Brain microvascular endothelial cell (primary cell): ENCODE results near the gene PACSIN3.

Experiments used
- DNase-seq: peaks from one replicate; pipeline ENCODE4 v3.0.0-alpha.2; 2020
- H3K27ac ChIP-seq: fragments of 250-450 bp; sonication (Bioruptor Pico); 2 replicates; pipeline ENCODE4 v1.5.1; 2020; ENCODE audit warnings: mild to moderate bottlenecking, moderate library complexity
- H3K27me3 ChIP-seq: fragments of 250-450 bp; sonication (Bioruptor Pico); replicated peaks from 2 replicates; pipeline ENCODE4 v1.5.1; 2020; ENCODE audit warnings: mild to moderate bottlenecking
- H3K36me3 ChIP-seq: fragments of 250-450 bp; sonication (Bioruptor Pico); replicated peaks from 2 replicates; pipeline ENCODE4 v1.5.1; 2020; ENCODE audit warnings: mild to moderate bottlenecking
- H3K4me3 ChIP-seq: 2 replicates; pipeline ENCODE4 v1.5.1; 2011; ENCODE audit warnings: low read depth, mild to moderate bottlenecking, control low read depth, low read length, moderate library complexity
- in situ Hi-C: cut with HindIII; loops from 2 replicates; pipeline ENCODE4 v1.10.0; 2017; ENCODE audit warnings: low sequenced_read_pairs, low pct_ligation_motif_present
- TF ChIP-seq, protein P1 (sequence below): IDR thresholded peaks from 2 replicates; pipeline ENCODE4 v1.5.1; 2011; ENCODE audit warnings: low read depth, mild to moderate bottlenecking, moderate library complexity, low read length, control low read depth, inconsistent platforms; ENCODE audit errors: missing control alignments

The PACSIN3 gene

DNA sequence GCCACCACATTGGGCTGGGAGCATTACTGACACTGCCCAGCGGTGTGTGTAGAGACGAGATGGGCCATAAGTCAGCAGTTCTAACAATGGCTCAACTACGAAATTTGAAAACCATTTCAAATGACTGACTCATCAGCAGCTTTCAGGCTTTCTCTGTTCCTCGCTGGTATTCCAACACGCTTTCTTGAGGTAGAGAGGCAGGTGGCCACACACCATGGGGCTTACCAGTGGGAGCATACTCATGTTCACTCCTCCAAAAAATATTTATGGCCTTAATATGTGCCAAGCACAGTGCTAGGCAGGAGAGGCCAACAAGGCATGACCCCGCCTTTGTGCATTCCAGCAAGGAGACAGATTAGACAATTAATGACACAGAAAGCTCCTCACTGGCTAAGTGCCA is 29.9 kb downstream of the PACSIN3 start:
- TF ChIP-seq, protein P1, sequence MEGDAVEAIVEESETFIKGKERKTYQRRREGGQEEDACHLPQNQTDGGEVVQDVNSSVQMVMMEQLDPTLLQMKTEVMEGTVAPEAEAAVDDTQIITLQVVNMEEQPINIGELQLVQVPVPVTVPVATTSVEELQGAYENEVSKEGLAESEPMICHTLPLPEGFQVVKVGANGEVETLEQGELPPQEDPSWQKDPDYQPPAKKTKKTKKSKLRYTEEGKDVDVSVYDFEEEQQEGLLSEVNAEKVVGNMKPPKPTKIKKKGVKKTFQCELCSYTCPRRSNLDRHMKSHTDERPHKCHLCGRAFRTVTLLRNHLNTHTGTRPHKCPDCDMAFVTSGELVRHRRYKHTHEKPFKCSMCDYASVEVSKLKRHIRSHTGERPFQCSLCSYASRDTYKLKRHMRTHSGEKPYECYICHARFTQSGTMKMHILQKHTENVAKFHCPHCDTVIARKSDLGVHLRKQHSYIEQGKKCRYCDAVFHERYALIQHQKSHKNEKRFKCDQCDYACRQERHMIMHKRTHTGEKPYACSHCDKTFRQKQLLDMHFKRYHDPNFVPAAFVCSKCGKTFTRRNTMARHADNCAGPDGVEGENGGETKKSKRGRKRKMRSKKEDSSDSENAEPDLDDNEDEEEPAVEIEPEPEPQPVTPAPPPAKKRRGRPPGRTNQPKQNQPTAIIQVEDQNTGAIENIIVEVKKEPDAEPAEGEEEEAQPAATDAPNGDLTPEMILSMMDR, result no peak
- no peak for DNase-seq
- no peak overlapping the region for H3K27ac ChIP-seq
- in situ Hi-C loops, result no loop called here
- H3K36me3 ChIP-seq, result peaks cover 2% of the 10 kb centered on the region
- no peak overlapping the region for H3K4me3 ChIP-seq
- H3K27me3 ChIP-seq, result no peaks in the 10 kb centered on the region

DNA sequence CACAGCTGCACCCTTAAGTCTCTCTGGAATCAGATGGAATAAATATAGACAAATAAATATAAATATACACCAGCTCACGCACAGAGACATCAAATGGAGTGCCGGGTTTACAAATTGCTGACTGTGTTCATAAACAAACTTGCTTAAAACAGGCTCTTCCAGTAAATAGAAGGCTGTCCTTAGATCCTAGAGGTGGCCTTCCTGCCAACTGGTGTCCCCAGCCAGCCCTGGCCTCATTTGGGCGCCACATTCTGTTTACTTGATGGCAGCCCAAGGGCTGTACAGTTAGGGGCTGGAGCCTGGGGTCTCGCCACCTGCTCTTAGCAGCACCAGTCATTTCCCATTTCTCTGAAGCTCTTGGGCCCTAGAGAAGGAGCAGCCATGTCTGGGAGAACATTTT is 30.4 kb downstream of the PACSIN3 start:
- no peaks in the 10 kb centered on the region for H3K36me3 ChIP-seq
- DNase-seq, result no peak
- H3K4me3 ChIP-seq, result no peak overlapping the region
- in situ Hi-C loops, result no loop called here
- H3K27ac ChIP-seq, result no peak overlapping the region
- no peaks in the 10 kb centered on the region for H3K27me3 ChIP-seq
- TF ChIP-seq, protein P1, result no peak

DNA sequence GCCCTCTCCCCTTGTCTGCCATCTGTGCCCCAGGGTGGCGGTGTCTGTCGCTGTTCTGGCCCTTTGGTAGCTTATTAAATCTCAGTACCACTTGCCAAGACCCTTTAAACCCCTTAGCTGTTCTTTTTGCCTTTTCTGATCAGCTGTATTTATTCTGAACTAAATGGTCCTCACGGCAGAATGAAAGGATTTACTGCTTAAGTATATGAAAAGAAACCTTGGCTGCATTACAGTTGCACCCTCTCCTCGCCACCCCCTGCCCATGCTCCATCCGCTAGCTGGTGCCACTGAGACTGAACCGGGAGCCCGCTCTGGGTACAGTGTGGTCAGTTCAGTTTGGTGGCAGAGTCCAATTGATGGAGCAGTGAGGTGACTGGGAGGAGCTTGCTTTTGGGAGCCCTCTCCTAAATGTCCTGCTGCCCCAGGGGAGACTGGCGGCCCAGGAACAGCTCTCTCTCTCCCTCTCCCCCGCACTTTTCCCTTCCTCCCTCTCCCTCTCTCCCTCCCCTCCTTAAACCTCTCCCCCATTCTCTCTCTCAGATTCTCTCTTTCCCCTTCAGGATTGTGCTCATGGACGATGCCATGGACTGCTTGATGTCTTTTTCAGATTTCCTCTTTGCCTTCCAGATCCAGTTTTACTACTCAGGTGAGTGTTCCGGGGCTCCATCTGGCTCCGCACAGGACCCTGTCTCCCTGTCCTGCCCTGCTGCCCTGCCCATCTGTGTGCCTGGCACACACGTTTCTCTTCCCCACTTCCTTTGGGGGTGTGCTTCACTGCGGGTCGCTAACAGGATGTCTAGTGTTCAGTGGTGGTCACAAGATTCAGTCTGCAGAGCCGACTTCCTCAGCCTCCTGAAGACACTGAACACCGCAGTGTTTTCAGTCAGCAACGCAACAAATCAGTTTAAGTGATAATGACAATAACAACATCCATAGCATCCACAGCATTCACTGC is 31.3 kb downstream of the PACSIN3 start:
- DNase-seq, result no peak
- TF ChIP-seq, protein P1, result no peak
- in situ Hi-C loops, result no loop called here
- Histone ChIP-seq H3K4me3 (no peak overlapping the region), H3K27me3 (no peaks in the 10 kb centered on the region), H3K27ac (no peak overlapping the region), H3K36me3 (no peaks in the 10 kb centered on the region)

DNA sequence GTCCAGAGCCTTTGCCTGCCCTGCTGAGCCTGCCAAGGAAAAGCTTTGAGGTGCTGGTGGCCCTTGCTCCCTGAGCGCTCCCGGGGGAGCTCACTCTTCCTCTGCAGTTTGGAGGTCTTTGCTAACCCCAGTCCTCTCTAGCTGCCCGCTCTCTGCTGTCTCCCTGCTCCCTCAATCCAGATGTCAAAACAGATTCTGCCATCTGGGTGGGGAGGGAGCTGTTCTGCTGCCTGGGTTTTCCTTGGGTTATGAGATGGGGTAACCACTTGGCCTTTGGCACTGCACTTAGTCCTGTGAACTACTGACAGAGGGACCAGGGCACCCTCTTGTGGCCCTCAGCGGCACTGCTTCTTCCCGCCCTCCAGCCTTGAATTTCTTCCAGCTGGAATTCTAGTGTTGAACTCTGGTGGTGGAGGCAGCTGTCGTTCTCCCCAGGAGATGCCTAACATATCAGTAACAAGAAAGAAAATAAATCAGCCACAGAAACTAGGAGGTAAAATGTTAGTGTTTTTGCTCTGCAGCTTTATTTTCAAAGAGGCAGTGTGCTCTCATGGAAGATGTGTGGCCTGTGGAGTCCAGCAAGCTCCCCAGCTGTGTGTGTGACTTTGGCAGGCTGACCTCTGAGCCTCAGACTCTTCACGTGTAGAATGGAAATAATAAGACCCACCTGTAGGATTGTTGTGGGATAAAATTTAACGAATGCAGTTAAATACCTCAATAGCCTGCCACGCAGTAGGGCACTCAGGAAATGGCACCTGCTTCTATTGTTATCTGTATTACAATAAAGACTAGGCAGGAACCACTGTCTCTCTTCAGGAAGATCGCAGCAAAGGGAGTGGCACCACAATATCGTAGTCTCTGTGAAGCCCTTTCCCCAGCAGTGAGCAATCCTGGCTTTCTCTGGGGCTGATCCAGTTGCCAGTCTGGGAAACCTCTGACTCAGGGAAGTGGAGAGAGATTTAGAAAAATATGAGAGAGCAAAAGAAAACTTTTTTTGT is 33.0 kb downstream of the PACSIN3 start:
- Histone ChIP-seq H3K27ac (no peak overlapping the region), H3K36me3 (no peaks in the 10 kb centered on the region), H3K27me3 (no peaks in the 10 kb centered on the region), H3K4me3 (no peak overlapping the region)
- peak; percentile 75 for DNase-seq
- TF ChIP-seq, protein P1, result peak; percentile 99
- in situ Hi-C loops, result no loop called here

DNA sequence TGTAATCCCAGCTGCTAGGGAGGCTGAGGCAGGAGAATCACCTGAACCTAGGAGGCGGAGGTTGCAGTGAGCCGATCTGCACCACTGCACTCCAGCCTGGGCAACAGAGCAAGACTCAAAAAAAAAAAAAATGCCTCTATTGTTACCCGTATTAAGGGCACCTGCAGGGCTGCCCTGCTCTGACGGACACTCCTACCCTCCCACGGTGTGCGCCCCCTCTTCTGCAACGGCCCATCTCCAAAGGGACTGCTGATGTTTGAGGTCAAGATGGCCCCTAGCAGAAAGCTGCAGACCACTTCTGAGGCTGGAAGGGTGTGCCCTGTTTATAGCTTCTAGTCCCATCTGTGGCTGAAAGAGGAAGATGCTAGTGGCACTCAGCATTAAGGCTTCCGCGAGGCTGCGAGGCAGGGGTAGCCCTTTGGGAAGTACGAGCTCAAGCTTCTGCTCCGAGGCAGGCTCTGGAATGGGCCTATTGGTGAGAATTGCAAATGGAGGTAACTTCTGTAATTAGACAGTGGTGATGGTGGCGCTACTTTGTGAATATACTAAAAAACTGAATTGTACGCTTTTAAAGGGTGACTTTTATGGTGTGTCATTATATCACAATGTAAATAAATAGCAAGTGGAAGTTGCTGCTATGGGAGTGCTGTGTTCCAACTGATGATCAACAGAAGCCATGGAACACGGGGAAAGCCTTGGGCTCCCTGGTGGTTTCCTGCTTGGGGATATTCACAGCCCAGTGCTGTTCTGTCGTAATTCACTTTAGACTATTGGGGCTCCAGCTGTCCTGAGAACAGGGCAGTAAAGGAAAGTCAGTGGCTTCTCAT is 33.9 kb downstream of the PACSIN3 start:
- TF ChIP-seq, protein P1, result no peak
- H3K36me3 ChIP-seq, result no peaks in the 10 kb centered on the region
- no peak overlapping the region for H3K27ac ChIP-seq
- no peaks in the 10 kb centered on the region for H3K27me3 ChIP-seq
- in situ Hi-C loops, result no loop called here
- no peak for DNase-seq
- H3K4me3 ChIP-seq, result no peak overlapping the region
